GM12891 (cell line): ENCODE measurements around the gene CYREN.

Experiments used
- POLR2A ChIP-seq: IDR thresholded peaks from 2 replicates; pipeline ENCODE4 v1.6.1; 2011; ENCODE audit warnings: low read depth, low read length, control low read depth
- POLR2AphosphoS5 ChIP-seq: IDR thresholded peaks from 2 replicates; pipeline ENCODE4 v1.6.1; 2011; ENCODE audit warnings: low read depth, low read length, control low read depth
- SPI1 ChIP-seq: IDR thresholded peaks from 2 replicates; pipeline ENCODE4 v1.6.1; 2011; ENCODE audit warnings: low read depth, low read length, control low read depth
- TAF1 ChIP-seq: IDR thresholded peaks from 2 replicates; pipeline ENCODE4 v1.6.1; 2011; ENCODE audit warnings: low read depth, low read length, control low read depth

DNA sequence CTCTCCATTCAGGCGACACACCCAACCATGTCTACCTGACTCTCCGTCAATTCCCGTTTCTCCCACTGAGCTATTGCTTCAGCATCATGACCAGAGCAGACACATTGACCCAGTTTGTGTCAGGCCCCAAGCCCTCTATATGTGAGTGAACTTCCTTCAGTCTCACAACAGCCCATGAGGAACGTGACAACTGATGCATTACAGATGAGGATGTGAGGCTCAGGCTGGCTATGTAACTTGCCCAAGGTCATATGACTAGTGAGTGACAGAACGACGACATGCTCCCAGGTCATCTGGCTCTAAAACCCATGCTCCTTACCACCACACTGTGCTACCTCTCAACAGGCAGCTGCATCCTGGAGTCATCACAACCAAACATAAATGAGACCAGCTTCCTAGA is 19.0 kb downstream of the CYREN start:
- no peak for TF ChIP-seq SPI1
- no peak for TF ChIP-seq POLR2A
- TF ChIP-seq TAF1, result no peak
- TF ChIP-seq POLR2AphosphoS5, result no peak
